ENCODE data around the gene NOL3. TPM values are rescaled to one million over a fixed set of nuclear protein-coding genes. Genes with fewer than 3 reads are reported as not detected.

Gene NOL3
- total RNA-seq, 1 donor from 2014 or later = 110 TPM

GRCh38 chr16:67141391-67141790 lies 28.9 kb upstream of the NOL3 start:
- intact Hi-C loops (cut with micrococcal nuclease) = no loop called here
- no peaks in the 10 kb centered on the region for H3K27me3 ChIP-seq (ENCODE audit: low read depth)
- no peak for TF ChIP-seq CTCF (IDR thresholded peaks at IDR 0.05; ENCODE audit: borderline replicate concordance)
- DNase-seq = no peak
- no peaks in the 10 kb centered on the region for H3K4me1 ChIP-seq
- no peaks in the 10 kb centered on the region for H3K9me3 ChIP-seq (replicated peaks)
- no peak overlapping the region for H3K27ac ChIP-seq (replicated peaks)
- no peak overlapping the region for H3K4me3 ChIP-seq
- H3K36me3 ChIP-seq = peaks cover 98% of the 10 kb centered on the region

- no peak for TF ChIP-seq CTCF (IDR thresholded peaks at IDR 0.05; ENCODE audit: borderline replicate concordance)
- intact Hi-C loops (cut with micrococcal nuclease) = no loop called here
- H3K36me3 ChIP-seq = peaks cover 98% of the 10 kb centered on the region
Observed at GRCh38 chr16:67142342-67142741, 28.0 kb upstream of the NOL3 start.

GRCh38 chr16:67144943-67145342 lies 25.4 kb upstream of the NOL3 start:
- DNase-seq = no peak
- intact Hi-C loops (cut with micrococcal nuclease) = no loop called here
- H3K27me3 ChIP-seq (ENCODE audit: low read depth) = peaks cover 3% of the 10 kb centered on the region
- peaks cover 82% of the 10 kb centered on the region for H3K36me3 ChIP-seq
- H3K9me3 ChIP-seq (replicated peaks) = no peaks in the 10 kb centered on the region
- H3K4me3 ChIP-seq = no peak overlapping the region
- H3K4me1 ChIP-seq = peaks cover 2% of the 10 kb centered on the region
- no peak overlapping the region for H3K27ac ChIP-seq (replicated peaks)
- TF ChIP-seq CTCF (IDR thresholded peaks at IDR 0.05; ENCODE audit: borderline replicate concordance) = no peak

More at GRCh38 chr16:67142342-67142741, 28.0 kb upstream of the NOL3 start:
- Histone ChIP-seq H3K9me3 (replicated peaks) (no peaks in the 10 kb centered on the region), H3K27ac (replicated peaks) (no peak overlapping the region), H3K27me3 (ENCODE audit: low read depth) (no peaks in the 10 kb centered on the region), H3K4me1 (no peaks in the 10 kb centered on the region), H3K4me3 (no peak overlapping the region)
- DNase-seq = no peak

GRCh38 chr16:67145746-67146145 lies 24.6 kb upstream of the NOL3 start:
- DNase-seq = no peak
- Histone ChIP-seq H3K4me3 (no peak overlapping the region), H3K4me1 (peaks cover 10% of the 10 kb centered on the region), H3K9me3 (replicated peaks) (no peaks in the 10 kb centered on the region), H3K36me3 (peaks cover 74% of the 10 kb centered on the region), H3K27ac (replicated peaks) (no peak overlapping the region), H3K27me3 (ENCODE audit: low read depth) (peaks cover 10% of the 10 kb centered on the region)
- TF ChIP-seq CTCF (IDR thresholded peaks at IDR 0.05; ENCODE audit: borderline replicate concordance) = no peak
- intact Hi-C loops (cut with micrococcal nuclease) = no loop called here

- Histone ChIP-seq H3K9me3 (replicated peaks) (no peaks in the 10 kb centered on the region), H3K36me3 (peaks cover 64% of the 10 kb centered on the region), H3K4me3 (no peak overlapping the region), H3K27me3 (ENCODE audit: low read depth) (peaks cover 12% of the 10 kb centered on the region), H3K27ac (replicated peaks) (no peak overlapping the region), H3K4me1 (peaks cover 19% of the 10 kb centered on the region)
- intact Hi-C loops (cut with micrococcal nuclease) = no loop called here
- no peak for TF ChIP-seq CTCF (IDR thresholded peaks at IDR 0.05; ENCODE audit: borderline replicate concordance)
- no peak for DNase-seq
Observed at GRCh38 chr16:67146523-67147357, 23.6 kb upstream of the NOL3 start.

Data from left ventricle myocardium inferior (tissue), 1 donor.